GM12878 (cell line): ENCODE data around the gene SHROOM3. TPM values are rescaled to one million over a fixed set of nuclear protein-coding genes. Genes with fewer than 3 reads are reported as not detected.

Experiments used
- ATAC-seq: fragments of 200-7000 bp; cut with Tn5 transposase; 3 replicates; pipeline ENCODE4 v1.9.1; 2020; ENCODE audit warnings: mild to moderate bottlenecking, moderate library complexity
- BruUV-seq: library from RNA; stranded (reverse); fragments of 400-500 nt; replicated peaks from 2 replicates; lab custom pipeline; 2021; lab: Mats Ljungman, UMichigan
- CTCF ChIA-PET: fragments of 300-600 bp; sonication (Branson Sonifier 250); formaldehyde crosslinking; extraction: SDS; loops from one replicate; lab custom pipeline; 2021; ENCODE audit warnings: inconsistent platforms; lab: Yijun Ruan, JAX
- POLR2A ChIA-PET: fragments of 350-600 bp; formaldehyde crosslinking; extraction: SDS; loops from one replicate; lab custom pipeline; 2021; ENCODE audit warnings: inconsistent platforms; lab: Charles Lee
- RAD21 ChIA-PET: fragments of 300-600 bp; sonication (Branson Sonifier 250); formaldehyde crosslinking; loops from one replicate; lab custom pipeline; 2023; ENCODE audit warnings: antibody characterized with exemption; ENCODE audit not compliant: unreplicated experiment; lab: Charles Lee
- SMC1A ChIA-PET: fragments of 300-600 bp; sonication (Branson Sonifier 250); formaldehyde crosslinking; loops from one replicate; lab custom pipeline; 2023; ENCODE audit not compliant: unreplicated experiment, uncharacterized antibody; lab: Charles Lee
- DNase-seq: peaks from one replicate; pipeline ENCODE4 v3.0.0-alpha.2; 2011; ENCODE audit warnings: low read depth, low spot score
- FAIRE-seq: peaks from 3 replicates; lab custom pipeline; 2011; peaks lifted over from hg19 to GRCh38; lab: Jason Lieb, UNC
- H2AFZ ChIP-seq: 2 replicates; pipeline ENCODE4 v1.6.0; 2011; ENCODE audit warnings: low read depth, low read length, control low read depth; ENCODE audit not compliant: control insufficient read depth
- H3K27ac ChIP-seq: 2 replicates; pipeline ENCODE4 v1.5.1; 2011; ENCODE audit warnings: control low read depth; ENCODE audit not compliant: control insufficient read depth, insufficient read depth
- H3K27me3 ChIP-seq, 2 experiments: replicated peaks in 1 of 2; 2 replicates each; pipeline versions ENCODE4 v1.6.0 to v1.6.1; 2011; ENCODE audit warnings: low read length in 1 of 2; ENCODE audit not compliant: control insufficient read depth in 2 of 2, insufficient read depth in 2 of 2
- H3K36me3 ChIP-seq, 2 experiments: 2 replicates each; pipeline ENCODE4 v1.5.1; 2011; ENCODE audit warnings: low read length in 1 of 2; ENCODE audit not compliant: control insufficient read depth in 2 of 2, insufficient read depth in 2 of 2
- H3K4me1 ChIP-seq: 2 replicates; pipeline ENCODE4 v1.6.1; 2011; ENCODE audit warnings: mild to moderate bottlenecking, low read length, moderate library complexity, mixed read lengths; ENCODE audit not compliant: control insufficient read depth, insufficient read depth
- H3K4me2 ChIP-seq: 2 replicates; pipeline ENCODE4 v1.6.0; 2011; ENCODE audit warnings: control low read depth; ENCODE audit not compliant: control insufficient read depth, insufficient read depth
- H3K4me3 ChIP-seq: fragments of 200-600 bp; sonication (generic); 2 replicates; pipeline ENCODE4 v1.5.1; 2016
- H3K79me2 ChIP-seq: 2 replicates; pipeline ENCODE4 v1.6.0; 2011; ENCODE audit warnings: low read length; ENCODE audit not compliant: control insufficient read depth, insufficient read depth
- H3K9ac ChIP-seq: 2 replicates; pipeline ENCODE4 v1.8.0; 2011; ENCODE audit warnings: low read length, control low read depth, mixed read lengths; ENCODE audit not compliant: control insufficient read depth, insufficient read depth
- H3K9me3 ChIP-seq: replicated peaks from 3 replicates; pipeline ENCODE4 v1.5.1; 2011; ENCODE audit warnings: mild to moderate bottlenecking, low read length; ENCODE audit not compliant: control insufficient read depth, insufficient read depth
- H4K20me1 ChIP-seq: 2 replicates; pipeline ENCODE4 v1.6.0; 2011; ENCODE audit not compliant: control insufficient read depth, insufficient read depth
- BCL3 ChIP-seq: IDR thresholded peaks from 2 replicates; pipeline ENCODE4 v1.6.1; 2011; ENCODE audit warnings: borderline replicate concordance, low read depth, mild to moderate bottlenecking, moderate library complexity, low read length; ENCODE audit not compliant: insufficient read depth, poor library complexity, severe bottlenecking
- CREB1 ChIP-seq: IDR thresholded peaks from 2 replicates; pipeline ENCODE4 v1.6.1; 2012; ENCODE audit warnings: low read depth, mild to moderate bottlenecking, inconsistent platforms
- CREM ChIP-seq: IDR thresholded peaks from 2 replicates; pipeline ENCODE4 v1.6.1; 2014; ENCODE audit warnings: antibody characterized with exemption, low read depth
- E4F1 ChIP-seq: fragments of 450-650 bp; IDR thresholded peaks from 2 replicates; pipeline ENCODE4 v1.6.1; 2018; ENCODE audit warnings: borderline replicate concordance, mild to moderate bottlenecking; ENCODE audit not compliant: partially characterized antibody
- EZH2 ChIP-seq: IDR thresholded peaks from 2 replicates; pipeline ENCODE4 v1.6.1; 2012; ENCODE audit warnings: low read depth, mild to moderate bottlenecking, control low read depth, inconsistent platforms, low read length, borderline replicate concordance; ENCODE audit not compliant: control insufficient read depth
- FOXM1 ChIP-seq: IDR thresholded peaks from 2 replicates; pipeline ENCODE4 v1.6.1; 2012; ENCODE audit warnings: low read depth, mild to moderate bottlenecking, inconsistent platforms, low read length, moderate library complexity
- GABPA ChIP-seq: IDR thresholded peaks from 2 replicates; pipeline ENCODE4 v1.6.1; 2014; ENCODE audit warnings: antibody characterized with exemption, low read depth, mild to moderate bottlenecking, inconsistent platforms
- IKZF2 ChIP-seq, 2 experiments: fragments of 450-650 bp; IDR thresholded peaks; 2 replicates each; pipeline ENCODE4 v1.6.1; 2017; ENCODE audit warnings: mild to moderate bottlenecking in 2 of 2, moderate library complexity in 2 of 2
- IRF4 ChIP-seq: IDR thresholded peaks from 2 replicates; pipeline ENCODE4 v1.6.1; 2011; ENCODE audit warnings: low read depth, low read length
- MTA3 ChIP-seq: IDR thresholded peaks from 2 replicates; pipeline ENCODE4 v1.6.1; 2012; ENCODE audit warnings: low read length, inconsistent platforms, borderline replicate concordance
- NFIC ChIP-seq: IDR thresholded peaks from 2 replicates; pipeline ENCODE4 v1.6.1; 2012; ENCODE audit warnings: low read depth, mild to moderate bottlenecking, inconsistent platforms, low read length, moderate library complexity
- NFYB ChIP-seq: IDR thresholded peaks from 2 replicates; pipeline ENCODE4 v1.6.1; 2011; ENCODE audit warnings: low read depth, mild to moderate bottlenecking, low read length, improper control_type of control experiment, moderate library complexity; ENCODE audit not compliant: insufficient read depth
- PAX5 ChIP-seq: IDR thresholded peaks from 2 replicates; pipeline ENCODE4 v1.6.1; 2011; ENCODE audit warnings: low read depth, low read length, borderline replicate concordance
- POU2F2 ChIP-seq: IDR thresholded peaks from 3 replicates; pipeline ENCODE4 v1.6.1; 2011; ENCODE audit warnings: low read depth, mild to moderate bottlenecking, low read length, borderline replicate concordance
- SMAD5 ChIP-seq: IDR thresholded peaks from 2 replicates; pipeline ENCODE4 v1.6.1; 2016; ENCODE audit warnings: antibody characterized with exemption, low read depth
- TCF3 ChIP-seq: IDR thresholded peaks from 2 replicates; pipeline ENCODE4 v1.6.1; 2012; ENCODE audit warnings: low read depth, mild to moderate bottlenecking, low read length, borderline replicate concordance; ENCODE audit not compliant: insufficient read depth
- ZNF217 ChIP-seq: fragments of 450-650 bp; IDR thresholded peaks from 2 replicates; pipeline ENCODE4 v1.6.1; 2017; ENCODE audit warnings: antibody characterized with exemption, mild to moderate bottlenecking
- WGBS: methylation state at CpG from one replicate; pipeline ENCODE4 v1.1.6; 2016; ENCODE audit warnings: low lambda C conversion rate; ENCODE audit not compliant: insufficient replicate concordance, insufficient coverage; ENCODE audit errors: missing lambda C conversion rate; 5-methylcytosine and 5-hydroxymethylcytosine counted together
- in situ Hi-C: fragments of 300-500 bp; cut with MboI; formaldehyde crosslinking; loops from 9 replicates; pipeline ENCODE4 v1.14.3; 2018; ENCODE audit warnings: mixed read lengths
- intact Hi-C: fragments of 100-400 bp; cut with micrococcal nuclease; formaldehyde crosslinking; loops from one replicate; pipeline ENCODE4 v1.14.2; 2022; ENCODE audit not compliant: unreplicated experiment
- polyA plus RNA-seq, 11 experiments: library from polyadenylated mRNA; depleted of rRNA in 4 of 11; unstranded in 6 of 11; stranded (reverse) in 5 of 11; fragments of >200 nt; fragmentation: Nextera tagmentation in 4 of 11; fragmentation: Illumina TruSeq in 1 of 11; extraction: Ambion mirVana in 4 of 11; extraction: Trizol in 1 of 11; gene quantifications; 1 replicate in 1 of 11; 2 replicates in 10 of 11; pipeline versions ENCODE4 v1.2.1 to v1.2.3, GENCODE V29; 2011 to 2016; ENCODE audit warnings: inconsistent platforms in 2 of 11, missing spikeins in 2 of 11, low read depth in 1 of 11
- total RNA-seq, 4 experiments: library from RNA; depleted of rRNA in 3 of 4; stranded (reverse); fragments of >200 nt in 3 of 4; fragmentation: Illumina TruSeq in 1 of 4; extraction: Trizol in 1 of 4; gene quantifications; 2 replicates each; pipeline versions ENCODE4 v1.2.1 to v1.2.3, GENCODE V29; 2013 to 2021

SHROOM3 gene
- total and polyA plus RNA-seq, 10 of the 15 experiments (the other 5 are each of a cell fraction or from before 2014, with no cell fraction given), result under 0.01 to 0.29 (median 0.08) TPM; not detected in 1

GRCh38 chr4:76515975-76516843 lies 81.2 kb downstream of the SHROOM3 start:
- Histone ChIP-seq H3K4me3 (no peak overlapping the region), H4K20me1 (no peaks in the 10 kb centered on the region), H3K79me2 (no peaks in the 10 kb centered on the region), H2AFZ (no peak overlapping the region), H3K4me1 (peaks cover 7% of the 10 kb centered on the region; the same call in 1 of the 2 replicates), H3K9me3 (no peaks in the 10 kb centered on the region; the same call in 2 of the 3 replicates), H3K36me3 (no peaks in the 10 kb centered on the region), H3K4me2 (no peak overlapping the region; the same call in 1 of the 2 replicates), H3K27ac (no peak overlapping the region), H3K27me3 (no peaks in the 10 kb centered on the region; a peak in 1 of 4 replicates), H3K9ac (no peak overlapping the region)
- 0% methylated on average over 2 of the region's 2 CpGs for WGBS
- DNase-seq (peak; percentile 41), FAIRE-seq (peak; percentile 84), ATAC-seq (peak; percentile 84)
- POLR2A ChIA-PET, result no interaction called here
- CTCF ChIA-PET, result interaction anchor here (1.4 kb wide), 1 partner anchor 11 kb away, joined by 3 read pairs; no protein-coding TSS in a partner anchor
- SMC1A ChIA-PET, result interaction anchor here (0.8 kb wide), 1 partner anchor 16 kb away, joined by 3 read pairs; no protein-coding TSS in a partner anchor
- BruUV-seq, result no TSS peak
- in situ Hi-C loops (loop anchor here (10.0 kb wide), 1 partner anchor 689 kb away; no protein-coding TSS in a partner anchor), intact Hi-C loops (no loop called here)
- RAD21 ChIA-PET, result no interaction called here
- TF ChIP-seq CREM (peak; percentile 87), BCL3 (peak; percentile 68), E4F1 (no peak), PAX5 (peak; percentile 89), POU2F2 (peak; percentile 69; the same call in 1 of the 3 replicates), MTA3 (0 out of 2 replicates have a peak, but pooled peaks have one; percentile 57), TCF3 (0 out of 2 replicates have a peak, but pooled peaks have one; percentile 55), NFIC (peak; percentile 96), SMAD5 (no peak), NFYB (no peak), IKZF2 (IDR thresholded peaks at IDR 0.05) (peak; percentile 68 to 71), ZNF217 (no peak), CREB1 (peak; percentile 75), IRF4 (peak; percentile 98), GABPA (peak; percentile 48; the same call in 1 of the 2 replicates), EZH2 (peak; percentile 80; the same call in 1 of the 2 replicates), FOXM1 (peak; percentile 81)
